ENCODE measurements around the gene ZNF547. TPM values are rescaled to one million over a fixed set of nuclear protein-coding genes. Genes with fewer than 3 reads are reported as not detected.

Gene ZNF547
- total RNA-seq, 1 experiment from 2014 or later: 1.4 TPM

DNA sequence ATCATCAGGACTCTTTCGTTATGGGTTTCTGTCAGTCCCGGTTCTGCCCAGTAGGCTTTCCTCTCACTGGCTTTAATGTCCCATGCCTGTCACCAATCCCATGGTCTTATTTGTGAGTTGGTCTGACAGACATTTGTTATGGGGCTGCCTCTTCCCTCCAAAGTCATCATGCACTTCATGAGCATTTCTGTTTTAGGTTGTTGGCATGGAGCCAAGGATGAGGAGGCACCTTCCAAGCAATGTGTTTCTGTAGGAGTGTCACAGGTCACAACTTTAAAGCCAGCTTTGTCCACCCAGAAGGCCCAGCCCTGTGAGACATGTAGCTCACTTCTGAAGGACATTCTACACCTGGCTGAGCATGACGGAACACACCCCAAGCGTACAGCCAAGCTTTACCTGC lies 56.1 kb downstream of the ZNF547 start:
- ChIA-PET POLR2A (no interaction called here), CTCF (no interaction called here)

More for the DNA sequence above, 56.1 kb downstream of the ZNF547 start:
- Histone ChIP-seq H3K9ac (ENCODE audit: low read length) (no peak overlapping the region), H3K4me1 (ENCODE audit: control insufficient read depth in 1 of 2, insufficient read depth in 2 of 2, low read length in 2 of 2) (no peaks in the 10 kb centered on the region), H2AFZ (ENCODE audit: low read depth, low read length, poor library complexity, severe bottlenecking) (no peak overlapping the region), H3K27ac (ENCODE audit: low read depth, low read length) (no peak overlapping the region), H3K4me3 (replicated peaks in 1 of 2; ENCODE audit: low read depth in 1 of 2, low read length in 2 of 2) (no peak overlapping the region), H3K9me2 (ENCODE audit: insufficient read depth) (no peaks in the 10 kb centered on the region), H4K20me1 (ENCODE audit: insufficient read depth) (no peaks in the 10 kb centered on the region), H3K27me3 (ENCODE audit: insufficient read depth, low read length) (no peaks in the 10 kb centered on the region), H3K79me2 (ENCODE audit: insufficient read depth, low read length) (no peaks in the 10 kb centered on the region), H3K9me3 (ENCODE audit: control insufficient read depth in 1 of 2, insufficient read depth in 1 of 2, low read depth in 1 of 2, low read length in 2 of 2) (peaks cover 0 to 19% of the 10 kb centered on the region in 2 experiments; a peak in 2 of 4 replicates), H3K36me3 (ENCODE audit: control insufficient read depth in 1 of 2, insufficient read depth in 2 of 2, low read length in 2 of 2) (peaks cover 9 to 23% of the 10 kb centered on the region in 2 experiments; a peak in 3 of 4 replicates), H3K4me2 (ENCODE audit: low read length) (no peak overlapping the region)
- ATAC-seq (no peak), DNase-seq (ENCODE audit: low read depth, low spot score) (no peak)
- TF ChIP-seq POLR2AphosphoS5 (IDR thresholded peaks at IDR 0.05; ENCODE audit: low read depth, low read length) (no peak), ZNF274 (IDR thresholded peaks at IDR 0.05; ENCODE audit: low read depth, low read length) (no peak), FOSL1 (IDR thresholded peaks at IDR 0.05; ENCODE audit: low read depth) (no peak), SRF (IDR thresholded peaks at IDR 0.05; ENCODE audit: low read depth) (no peak), REST (IDR thresholded peaks at IDR 0.05; ENCODE audit: low read depth) (no peak), EZH2 (IDR thresholded peaks at IDR 0.05) (no peak), YY1 (IDR thresholded peaks at IDR 0.05; ENCODE audit: extremely low read depth, insufficient replicate concordance, low read depth, low read length) (no peak), ELF1 (IDR thresholded peaks at IDR 0.05; ENCODE audit: borderline replicate concordance, low read depth) (no peak), SIN3A (IDR thresholded peaks at IDR 0.05; ENCODE audit: low read depth) (no peak), CEBPB (IDR thresholded peaks at IDR 0.05; ENCODE audit: low read depth) (no peak), TCF7L2 (IDR thresholded peaks at IDR 0.05; ENCODE audit: borderline replicate concordance, extremely low read depth, insufficient read depth, insufficient read length) (no peak)
- TF ChIP-seq, protein P1, sequence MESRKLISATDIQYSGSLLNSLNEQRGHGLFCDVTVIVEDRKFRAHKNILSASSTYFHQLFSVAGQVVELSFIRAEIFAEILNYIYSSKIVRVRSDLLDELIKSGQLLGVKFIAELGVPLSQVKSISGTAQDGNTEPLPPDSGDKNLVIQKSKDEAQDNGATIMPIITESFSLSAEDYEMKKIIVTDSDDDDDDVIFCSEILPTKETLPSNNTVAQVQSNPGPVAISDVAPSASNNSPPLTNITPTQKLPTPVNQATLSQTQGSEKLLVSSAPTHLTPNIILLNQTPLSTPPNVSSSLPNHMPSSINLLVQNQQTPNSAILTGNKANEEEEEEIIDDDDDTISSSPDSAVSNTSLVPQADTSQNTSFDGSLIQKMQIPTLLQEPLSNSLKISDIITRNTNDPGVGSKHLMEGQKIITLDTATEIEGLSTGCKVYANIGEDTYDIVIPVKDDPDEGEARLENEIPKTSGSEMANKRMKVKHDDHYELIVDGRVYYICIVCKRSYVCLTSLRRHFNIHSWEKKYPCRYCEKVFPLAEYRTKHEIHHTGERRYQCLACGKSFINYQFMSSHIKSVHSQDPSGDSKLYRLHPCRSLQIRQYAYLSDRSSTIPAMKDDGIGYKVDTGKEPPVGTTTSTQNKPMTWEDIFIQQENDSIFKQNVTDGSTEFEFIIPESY (IDR thresholded peaks at IDR 0.05; ENCODE audit: extremely low read depth, insufficient replicate concordance, low read length): no peak
- TF ChIP-seq, protein P2, sequence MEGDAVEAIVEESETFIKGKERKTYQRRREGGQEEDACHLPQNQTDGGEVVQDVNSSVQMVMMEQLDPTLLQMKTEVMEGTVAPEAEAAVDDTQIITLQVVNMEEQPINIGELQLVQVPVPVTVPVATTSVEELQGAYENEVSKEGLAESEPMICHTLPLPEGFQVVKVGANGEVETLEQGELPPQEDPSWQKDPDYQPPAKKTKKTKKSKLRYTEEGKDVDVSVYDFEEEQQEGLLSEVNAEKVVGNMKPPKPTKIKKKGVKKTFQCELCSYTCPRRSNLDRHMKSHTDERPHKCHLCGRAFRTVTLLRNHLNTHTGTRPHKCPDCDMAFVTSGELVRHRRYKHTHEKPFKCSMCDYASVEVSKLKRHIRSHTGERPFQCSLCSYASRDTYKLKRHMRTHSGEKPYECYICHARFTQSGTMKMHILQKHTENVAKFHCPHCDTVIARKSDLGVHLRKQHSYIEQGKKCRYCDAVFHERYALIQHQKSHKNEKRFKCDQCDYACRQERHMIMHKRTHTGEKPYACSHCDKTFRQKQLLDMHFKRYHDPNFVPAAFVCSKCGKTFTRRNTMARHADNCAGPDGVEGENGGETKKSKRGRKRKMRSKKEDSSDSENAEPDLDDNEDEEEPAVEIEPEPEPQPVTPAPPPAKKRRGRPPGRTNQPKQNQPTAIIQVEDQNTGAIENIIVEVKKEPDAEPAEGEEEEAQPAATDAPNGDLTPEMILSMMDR (IDR thresholded peaks at IDR 0.05 in 2 of 3, conservative IDR thresholded peaks at IDR 0.05 in 1 of 3; ENCODE audit: borderline replicate concordance in 1 of 3, insufficient read depth in 1 of 3, low read depth in 2 of 3, low read length in 2 of 3): no peak
- intact Hi-C loops (cut with micrococcal nuclease): no loop called here
- BruUV-seq (replicated peaks): no TSS peak
- RAD21 ChIA-PET (ENCODE audit: low non-redundant PET in 1 of 2, low total read pairs in 2 of 2, uncharacterized antibody in 2 of 2, unreplicated experiment in 2 of 2): no interaction called here

Measured in HCT116 (cell line).